Ovary (tissue), 3 donors: ENCODE data around the gene DAPK1.

Source experiments
- CTCF ChIP-seq, 3 donors: fragments of 450-650 bp in 2 of 3; fragments of 200-600 bp in 1 of 3; IDR thresholded peaks; one replicate each; pipeline versions ENCODE4 v1.5.1 to v1.8.0; 2016 to 2022; ENCODE audit warnings: antibody characterized with exemption in 3 of 3, mild to moderate bottlenecking in 1 of 3
- EP300 ChIP-seq: sonication (generic); formaldehyde crosslinking; IDR thresholded peaks from one replicate; pipeline ENCODE4 v1.6.1; 2017; ENCODE audit warnings: antibody characterized with exemption
- donor health status: DM: no; HTN: no; CAD: no.

GRCh38 chr9:87687207-87687606 is 189.5 kb downstream of the DAPK1 start:
- no peak for TF ChIP-seq EP300
- no peak for TF ChIP-seq CTCF (IDR thresholded peaks at IDR 0.05)
